Mucosa of descending colon (tissue), 3 donors: ENCODE results near the gene TMEM190. TPM values are rescaled to one million over a fixed set of nuclear protein-coding genes. Genes with fewer than 3 reads are reported as not detected.

Experiments
- ATAC-seq: fragments of 200-7000 bp; cut with Tn5 transposase; one replicate; pipeline ENCODE4 v1.9.1; 2020; ENCODE audit warnings: mild to moderate bottlenecking, moderate library complexity
- DNase-seq, 3 donors: peaks; one replicate each; pipeline ENCODE4 v3.0.0-alpha.2; 2020
- H3K36me3 ChIP-seq: fragments of 200-600 bp; one replicate; pipeline ENCODE4 v1.8.0; 2021; ENCODE audit warnings: low read depth, mild to moderate bottlenecking
- H3K4me1 ChIP-seq: fragments of 200-600 bp; one replicate; pipeline ENCODE4 v1.8.0; 2021; ENCODE audit warnings: low read depth, mild to moderate bottlenecking
- H3K4me3 ChIP-seq: fragments of 200-600 bp; one replicate; pipeline ENCODE4 v1.8.0; 2021; ENCODE audit warnings: mild to moderate bottlenecking
- H3K9me3 ChIP-seq: fragments of 200-600 bp; one replicate; pipeline ENCODE4 v1.8.0; 2021; ENCODE audit warnings: mild to moderate bottlenecking
- intact Hi-C, 2 donors: fragments of 100-400 bp; cut with DNase I in 1 of 2; cut with micrococcal nuclease in 1 of 2; formaldehyde crosslinking; loops; one replicate each; pipeline versions ENCODE4 v1.11.0 to v1.11.1; 2022; cut with DNase I, micrococcal nuclease
- total RNA-seq, 3 donors: library from RNA; stranded (reverse); fragmentation: NEBNext Ultra II Directional in 2 of 3; extraction: Animal tissue kit (Norgen Biotek cat#: 25700) in 2 of 3; gene quantifications; one replicate each; pipeline versions ENCODE4 v1.2.1 to v1.2.4, GENCODE V29; 2021 to 2023
- TF ChIP-seq, protein P1 (sequence below): fragments of 200-600 bp; IDR thresholded peaks from one replicate; pipeline ENCODE4 v1.8.0; 2022; ENCODE audit warnings: antibody characterized with exemption, mild to moderate bottlenecking
- donor health status: DM: no; HTN: no; CAD: no; lungs with moderate emphysema.
- donor health status: DM: no; HTN: no; CAD: no.
- donor health status: DM: no; HTN: yes; CAD: no.

TMEM190 gene
- total RNA-seq, 3 donors from 2014 or later = not detected

- no peaks in the 10 kb centered on the region for H3K4me1 ChIP-seq
- intact Hi-C loops = no loop called here
- H3K36me3 ChIP-seq = no peaks in the 10 kb centered on the region
- DNase-seq (no peak), ATAC-seq (no peak)
- no peaks in the 10 kb centered on the region for H3K9me3 ChIP-seq
- no peak overlapping the region for H3K4me3 ChIP-seq
- TF ChIP-seq, protein P1, sequence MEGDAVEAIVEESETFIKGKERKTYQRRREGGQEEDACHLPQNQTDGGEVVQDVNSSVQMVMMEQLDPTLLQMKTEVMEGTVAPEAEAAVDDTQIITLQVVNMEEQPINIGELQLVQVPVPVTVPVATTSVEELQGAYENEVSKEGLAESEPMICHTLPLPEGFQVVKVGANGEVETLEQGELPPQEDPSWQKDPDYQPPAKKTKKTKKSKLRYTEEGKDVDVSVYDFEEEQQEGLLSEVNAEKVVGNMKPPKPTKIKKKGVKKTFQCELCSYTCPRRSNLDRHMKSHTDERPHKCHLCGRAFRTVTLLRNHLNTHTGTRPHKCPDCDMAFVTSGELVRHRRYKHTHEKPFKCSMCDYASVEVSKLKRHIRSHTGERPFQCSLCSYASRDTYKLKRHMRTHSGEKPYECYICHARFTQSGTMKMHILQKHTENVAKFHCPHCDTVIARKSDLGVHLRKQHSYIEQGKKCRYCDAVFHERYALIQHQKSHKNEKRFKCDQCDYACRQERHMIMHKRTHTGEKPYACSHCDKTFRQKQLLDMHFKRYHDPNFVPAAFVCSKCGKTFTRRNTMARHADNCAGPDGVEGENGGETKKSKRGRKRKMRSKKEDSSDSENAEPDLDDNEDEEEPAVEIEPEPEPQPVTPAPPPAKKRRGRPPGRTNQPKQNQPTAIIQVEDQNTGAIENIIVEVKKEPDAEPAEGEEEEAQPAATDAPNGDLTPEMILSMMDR = no peak
These were observed 49.4 kb downstream of the TMEM190 start for GRCh38 chr19:55426042-55426441.

Other genes with a start within 250 kb of the TMEM190 start
- 1 to 10 TPM in 1 of 3 donors, under 1 TPM in 2; 0.63 to 1.1 (median 0.65) TPM for gene TNNT1, start 227.6 kb upstream of the TMEM190 start, total RNA-seq
- gene TNNI3, start 219.1 kb upstream of the TMEM190 start, total RNA-seq = 1 to 10 TPM in 1 of 3 donors, not detected in 2; 2.2 TPM
- gene DNAAF3, start 210.2 kb upstream of the TMEM190 start, total RNA-seq = 1 to 10 TPM in 1 of 3 donors, under 1 TPM in 2; 0.54 to 1.0 (median 0.69) TPM
- gene SYT5, start 196.5 kb upstream of the TMEM190 start, total RNA-seq = 1 to 10 TPM; 1.0 to 2.9 (median 1.2) TPM
- 100 to 1,000 TPM in 1 of 3 donors, 10 to 100 TPM in 2; 62.3 to 181 (median 94.8) TPM for gene PTPRH, start 167.3 kb upstream of the TMEM190 start, total RNA-seq
- 1 to 10 TPM; 3.4 to 4.5 (median 3.7) TPM for gene TMEM86B, start 148.1 kb upstream of the TMEM190 start, total RNA-seq
- 10 to 100 TPM; 60.0 to 72.9 (median 65.9) TPM for gene PPP6R1, start 117.8 kb upstream of the TMEM190 start, total RNA-seq
- 10 to 100 TPM; 25.6 to 36.0 (median 29.5) TPM for gene HSPBP1, start 96.7 kb upstream of the TMEM190 start, total RNA-seq
- gene BRSK1, start 92.8 kb upstream of the TMEM190 start, total RNA-seq = 10 to 100 TPM in 1 of 3 donors, 1 to 10 TPM in 2; 1.6 to 18.1 (median 1.9) TPM
- gene TMEM150B, start 51.5 kb upstream of the TMEM190 start, total RNA-seq = 10 to 100 TPM; 31.6 to 62.1 (median 36.4) TPM
- 10 to 100 TPM; 14.7 to 19.3 (median 16.5) TPM for gene KMT5C, start 37.0 kb upstream of the TMEM190 start, total RNA-seq
- gene COX6B2, start 22.1 kb upstream of the TMEM190 start, total RNA-seq = 10 to 100 TPM; 16.6 to 30.0 (median 17.2) TPM
- gene GARIN5B, start 13.6 kb upstream of the TMEM190 start, total RNA-seq = not detected
- under 1 TPM; 0.24 to 0.32 (median 0.29) TPM for gene IL11, start 6.4 kb upstream of the TMEM190 start, total RNA-seq
- gene TMEM238, start 7.5 kb downstream of the TMEM190 start, total RNA-seq = 10 to 100 TPM; 31.4 to 84.2 (median 68.0) TPM
- 1,000 to 10,000 TPM in 2 of 3 donors, 100 to 1,000 TPM in 1; 942 to 1,365 (median 1,241) TPM for gene RPL28, start 9.1 kb downstream of the TMEM190 start, total RNA-seq
- 10 to 100 TPM; 14.0 to 41.6 (median 23.0) TPM for gene UBE2S, start 31.0 kb downstream of the TMEM190 start, total RNA-seq
- under 1 TPM in 1 of 3 donors, not detected in 2; 0.35 TPM for gene SHISA7, start 66.5 kb downstream of the TMEM190 start, total RNA-seq
- gene ISOC2, start 84.8 kb downstream of the TMEM190 start, total RNA-seq = 10 to 100 TPM; 65.8 to 88.4 (median 86.9) TPM
- gene C19orf85, start 87.9 kb downstream of the TMEM190 start, total RNA-seq = not detected
- 10 to 100 TPM in 1 of 3 donors, 1 to 10 TPM in 2; 6.8 to 11.1 (median 7.9) TPM for gene ZNF628, start 99.8 kb downstream of the TMEM190 start, total RNA-seq
- gene NAT14, start 108.4 kb downstream of the TMEM190 start, total RNA-seq = 10 to 100 TPM in 1 of 3 donors, 1 to 10 TPM in 2; 3.9 to 21.7 (median 5.5) TPM
- gene SSC5D, start 111.6 kb downstream of the TMEM190 start, total RNA-seq = 10 to 100 TPM in 1 of 3 donors, 1 to 10 TPM in 2; 2.6 to 35.0 (median 4.0) TPM
- not detected for gene SBK2, start 160.3 kb downstream of the TMEM190 start, total RNA-seq
- gene SBK3, start 168.7 kb downstream of the TMEM190 start, total RNA-seq = under 1 TPM in 2 of 3 donors, not detected in 1; 0.34 to 0.54 TPM
- gene ZNF579, start 204.0 kb downstream of the TMEM190 start, total RNA-seq = 10 to 100 TPM in 1 of 3 donors, 1 to 10 TPM in 2; 6.2 to 13.6 (median 7.2) TPM
- 10 to 100 TPM; 15.7 to 20.3 (median 20.0) TPM for gene FIZ1, start 222.7 kb downstream of the TMEM190 start, total RNA-seq
- gene ZNF524, start 223.5 kb downstream of the TMEM190 start, total RNA-seq = 10 to 100 TPM; 25.5 to 27.1 (median 26.5) TPM
- 10 to 100 TPM; 12.7 to 18.5 (median 13.2) TPM for gene ZNF865, start 228.8 kb downstream of the TMEM190 start, total RNA-seq
- 10 to 100 TPM in 2 of 3 donors, 1 to 10 TPM in 1; 8.7 to 13.8 (median 10.1) TPM for gene ZNF784, start 247.7 kb downstream of the TMEM190 start, total RNA-seq